Transverse colon (tissue), 4 donors: ENCODE measurements around the gene VTI1A. TPM values are rescaled to one million over a fixed set of nuclear protein-coding genes. Genes with fewer than 3 reads are reported as not detected.

Source experiments
- DNase-seq: peaks from one replicate; pipeline ENCODE4 v3.0.0-alpha.2; 2019
- H3K27ac ChIP-seq, 4 donors: fragments of 200-600 bp; sonication (generic); 2 replicates each; pipeline ENCODE4 v1.5.1; 2016 to 2018; ENCODE audit warnings: inconsistent platforms in 4 of 4
- H3K27me3 ChIP-seq: fragments of 200-600 bp; sonication (generic); 2 replicates; pipeline ENCODE4 v1.5.1; 2017; ENCODE audit warnings: inconsistent platforms
- H3K36me3 ChIP-seq, 4 donors: fragments of 200-600 bp; sonication (generic); 2 replicates each; pipeline ENCODE4 v1.5.1; 2017 to 2019; ENCODE audit warnings: inconsistent platforms in 4 of 4
- H3K4me1 ChIP-seq, 4 donors: fragments of 200-600 bp; sonication (generic); 2 replicates each; pipeline ENCODE4 v1.5.1; 2017 to 2020; ENCODE audit warnings: inconsistent platforms in 4 of 4
- H3K4me3 ChIP-seq, 4 donors: fragments of 200-600 bp; sonication (generic); 1 replicate in 1 of 4; 2 replicates in 3 of 4; pipeline versions ENCODE4 v1.5.1 to v1.6.1; 2017 to 2019; ENCODE audit warnings: inconsistent platforms in 4 of 4
- H3K9me3 ChIP-seq, 2 donors: fragments of 200-600 bp; sonication (generic); 2 replicates each; pipeline ENCODE4 v1.5.1; 2017 to 2019; ENCODE audit warnings: inconsistent platforms in 2 of 2
- EP300 ChIP-seq: sonication (generic); formaldehyde crosslinking; IDR thresholded peaks from one replicate; pipeline ENCODE4 v1.6.1; 2017; ENCODE audit warnings: antibody characterized with exemption, low read depth
- POLR2A ChIP-seq: fragments of 450-650 bp; IDR thresholded peaks from one replicate; pipeline ENCODE4 v1.6.1; 2016; ENCODE audit warnings: antibody characterized with exemption, mild to moderate bottlenecking, moderate library complexity
- POLR2AphosphoS5 ChIP-seq, 3 donors: sonication (generic); formaldehyde crosslinking; IDR thresholded peaks; one replicate each; pipeline ENCODE4 v1.6.1; 2016; ENCODE audit warnings: antibody characterized with exemption in 3 of 3
- whole genome bisulfite sequencing, 2 donors: methylation state at CpG; one replicate each; pipeline ENCODE4 v1.1.5; 2018; ENCODE audit warnings: low coverage in 1 of 2; 5-methylcytosine and 5-hydroxymethylcytosine counted together
- in situ Hi-C, 4 donors: fragments of 200-750 bp; cut with MboI; loops; one replicate each; pipeline versions ENCODE4 v1.15.0 to v1.15.1; 2017; ENCODE audit warnings: low sequenced_read_pairs in 3 of 4, low pct_ligation_motif_present in 1 of 4, low pct_unique_long_range_greater_than_20kb in 1 of 4
- intact Hi-C: fragments of 100-400 bp; cut with DNase I; formaldehyde crosslinking; loops from one replicate; pipeline ENCODE4 v1.15.1; 2023; ENCODE audit warnings: low total_unique reads
- total RNA-seq, 4 donors: library from RNA; depleted of rRNA; stranded (reverse); fragments of >200 nt; gene quantifications; one replicate each; pipeline ENCODE4 v1.1.0, GENCODE V29; 2016
- TF ChIP-seq, protein P1 (sequence below), 5 experiments: fragments of 200-600 bp in 3 of 5; fragments of 450-650 bp in 2 of 5; sonication (generic) in 3 of 5; IDR thresholded peaks; 1 replicate in 2 of 5; 2 replicates in 3 of 5; pipeline ENCODE4 v1.5.1; 2016 to 2017; ENCODE audit warnings: antibody characterized with exemption in 5 of 5, inconsistent platforms in 3 of 5, mild to moderate bottlenecking in 2 of 5, moderate library complexity in 1 of 5

VTI1A gene
- total RNA-seq, 4 donors from 2014 or later = 65.8 to 211 (median 149) TPM

DNA sequence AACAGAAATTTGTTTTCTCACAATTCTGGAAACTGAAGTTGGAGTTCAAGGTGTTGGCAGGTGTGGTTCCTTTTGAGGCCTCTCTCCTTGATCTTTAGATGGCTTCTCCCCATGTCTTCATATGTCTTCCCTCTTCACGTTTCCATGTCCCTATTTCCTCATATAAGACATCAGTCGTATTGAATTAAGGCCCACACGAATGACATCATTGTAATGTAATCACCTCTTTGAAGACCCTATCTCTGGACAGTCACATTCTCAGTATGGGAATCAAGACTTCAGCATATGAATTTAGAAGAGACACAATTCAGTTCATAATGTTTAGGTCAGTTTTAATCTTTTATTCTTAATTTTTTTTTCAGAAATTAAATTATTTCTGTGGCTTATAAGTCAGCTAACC lies 19.8 kb downstream of the VTI1A start:
- Histone ChIP-seq H3K27ac (no peak overlapping the region), H3K9me3 (no peaks in the 10 kb centered on the region), H3K27me3 (no peaks in the 10 kb centered on the region), H3K4me1 (no peaks in the 10 kb centered on the region), H3K36me3 (peaks cover 0 to 25% (median 9%) of the 10 kb centered on the region in 4 donors), H3K4me3 (no peak overlapping the region)
- no peak for DNase-seq
- intact Hi-C loops (no loop called here), in situ Hi-C loops (loop anchor here in 1 of 4 donors (25.0 kb wide), 1 partner anchor 920 kb away; no protein-coding TSS in a partner anchor)
- WGBS, 2 donors = 85 to 88% methylated on average over 3 of the region's 3 CpGs
- TF ChIP-seq EP300 (no peak), POLR2AphosphoS5 (IDR thresholded peaks at IDR 0.05) (no peak), POLR2A (no peak)
- TF ChIP-seq, protein P1, sequence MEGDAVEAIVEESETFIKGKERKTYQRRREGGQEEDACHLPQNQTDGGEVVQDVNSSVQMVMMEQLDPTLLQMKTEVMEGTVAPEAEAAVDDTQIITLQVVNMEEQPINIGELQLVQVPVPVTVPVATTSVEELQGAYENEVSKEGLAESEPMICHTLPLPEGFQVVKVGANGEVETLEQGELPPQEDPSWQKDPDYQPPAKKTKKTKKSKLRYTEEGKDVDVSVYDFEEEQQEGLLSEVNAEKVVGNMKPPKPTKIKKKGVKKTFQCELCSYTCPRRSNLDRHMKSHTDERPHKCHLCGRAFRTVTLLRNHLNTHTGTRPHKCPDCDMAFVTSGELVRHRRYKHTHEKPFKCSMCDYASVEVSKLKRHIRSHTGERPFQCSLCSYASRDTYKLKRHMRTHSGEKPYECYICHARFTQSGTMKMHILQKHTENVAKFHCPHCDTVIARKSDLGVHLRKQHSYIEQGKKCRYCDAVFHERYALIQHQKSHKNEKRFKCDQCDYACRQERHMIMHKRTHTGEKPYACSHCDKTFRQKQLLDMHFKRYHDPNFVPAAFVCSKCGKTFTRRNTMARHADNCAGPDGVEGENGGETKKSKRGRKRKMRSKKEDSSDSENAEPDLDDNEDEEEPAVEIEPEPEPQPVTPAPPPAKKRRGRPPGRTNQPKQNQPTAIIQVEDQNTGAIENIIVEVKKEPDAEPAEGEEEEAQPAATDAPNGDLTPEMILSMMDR (IDR thresholded peaks at IDR 0.05) = no peak

DNA sequence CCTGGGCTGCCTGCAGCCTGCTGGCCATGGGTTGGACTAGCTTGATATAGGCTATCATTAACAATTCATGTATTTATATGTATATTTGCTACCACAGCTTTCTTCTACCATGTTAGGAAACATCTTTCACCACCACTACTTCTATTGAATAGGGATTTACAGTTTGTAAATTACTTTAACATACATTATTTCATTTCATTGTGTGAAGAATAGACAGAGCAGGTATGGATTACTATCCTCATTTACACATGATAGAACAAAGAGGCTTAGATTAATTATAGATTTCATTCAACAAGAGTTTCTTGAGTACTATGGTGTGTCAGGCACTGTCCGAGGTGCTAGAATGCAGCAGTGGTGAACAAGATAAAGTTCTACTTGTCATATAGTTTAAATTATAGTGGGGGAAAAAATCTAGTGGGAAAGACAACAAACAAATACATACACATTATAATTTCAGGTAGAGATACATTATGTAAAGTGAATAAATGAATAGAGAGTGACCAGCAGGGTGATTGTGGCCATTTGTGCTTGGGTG lies 20.6 kb downstream of the VTI1A start:
- Histone ChIP-seq H3K4me1 (no peaks in the 10 kb centered on the region), H3K27ac (no peak overlapping the region), H3K4me3 (no peak overlapping the region), H3K9me3 (no peaks in the 10 kb centered on the region), H3K27me3 (no peaks in the 10 kb centered on the region), H3K36me3 (peaks cover 0 to 24% (median 9%) of the 10 kb centered on the region in 4 donors)
- WGBS, 2 donors = 92 to 100% methylated on average over 1 of the region's 1 CpG
- in situ Hi-C loops (loop anchor here in 1 of 4 donors (25.0 kb wide), 1 partner anchor 920 kb away; no protein-coding TSS in a partner anchor), intact Hi-C loops (no loop called here)
- no peak for DNase-seq
- TF ChIP-seq, protein P1 (IDR thresholded peaks at IDR 0.05) = no peak
- no peak for TF ChIP-seq EP300

DNA sequence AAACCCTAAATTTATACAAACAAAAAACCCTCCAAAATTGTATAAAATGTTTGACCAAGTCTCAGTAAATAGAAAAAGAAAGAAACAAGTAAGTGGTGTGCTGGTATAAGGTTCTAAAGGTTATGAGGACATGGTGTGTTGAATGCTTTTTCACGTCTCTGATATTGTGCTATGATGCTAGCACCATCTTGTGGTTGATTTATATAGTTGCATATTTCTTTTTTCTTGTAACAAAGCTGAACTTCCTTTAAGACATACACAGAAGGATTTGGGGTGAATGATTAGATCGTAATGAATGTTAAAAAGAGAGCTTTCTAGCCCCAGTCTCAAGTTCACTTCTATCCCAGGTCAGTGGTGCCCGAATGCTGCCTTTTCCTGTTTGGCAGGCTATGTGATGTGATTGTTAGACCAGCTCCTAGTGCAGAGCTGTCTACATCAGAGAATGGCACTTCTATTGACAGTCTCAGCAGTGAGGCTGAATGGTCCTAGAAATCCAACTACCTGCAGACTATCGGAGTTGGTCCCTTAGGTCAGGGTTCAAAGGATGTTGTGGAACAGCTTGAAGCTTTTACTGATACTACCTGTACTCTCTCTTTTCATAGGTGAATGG lies 25.0 kb downstream of the VTI1A start:
- DNase-seq = no peak
- no peak overlapping the region for H3K4me3 ChIP-seq
- 15 to 23% methylated on average over 4 of the region's 4 CpGs for WGBS, 2 donors
- TF ChIP-seq POLR2A (no peak), POLR2AphosphoS5 (IDR thresholded peaks at IDR 0.05) (no peak)
- TF ChIP-seq, protein P1 (IDR thresholded peaks at IDR 0.05) = peak; percentile 59 to 73 (median 64)
- no peak overlapping the region for H3K27ac ChIP-seq
- no peaks in the 10 kb centered on the region for H3K27me3 ChIP-seq
- peaks cover 0 to 3% (median under 1%) of the 10 kb centered on the region in 4 donors for H3K36me3 ChIP-seq
- H3K9me3 ChIP-seq = no peaks in the 10 kb centered on the region
- H3K4me1 ChIP-seq = peaks cover 0 to 14% (median 4%) of the 10 kb centered on the region in 4 donors
- intact Hi-C loops (no loop called here), in situ Hi-C loops (loop anchor here in 1 of 4 donors (25.0 kb wide), 1 partner anchor 915 kb away; no protein-coding TSS in a partner anchor)

DNA sequence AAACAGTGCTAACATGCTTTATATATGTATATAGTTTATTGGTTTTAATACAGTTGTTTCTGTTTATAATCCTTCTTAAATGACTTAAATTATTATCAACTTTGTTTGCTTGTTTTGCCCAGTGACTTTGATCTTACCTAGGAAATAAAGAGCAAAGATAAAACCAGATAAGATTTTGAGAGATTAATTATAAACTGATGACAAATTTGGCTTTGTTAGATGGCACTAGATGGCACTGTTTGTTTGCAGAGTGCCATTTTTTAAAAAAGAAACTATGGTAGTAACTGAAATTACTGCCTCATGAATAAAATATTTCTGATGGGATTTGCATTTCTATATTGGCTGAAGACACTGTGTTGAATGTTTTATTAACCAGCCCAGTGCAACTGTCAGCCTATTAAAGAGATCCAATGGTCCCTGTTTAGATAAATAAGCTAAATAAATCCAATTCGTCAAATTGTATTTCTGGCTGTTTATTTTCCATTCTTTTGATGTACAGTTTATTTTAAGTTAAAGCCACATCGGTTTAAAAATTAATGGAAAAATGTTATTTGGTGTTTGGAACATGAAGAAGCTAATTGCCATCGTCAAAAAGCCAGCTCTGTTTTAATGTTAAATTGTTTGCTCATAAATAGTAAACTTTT lies 28.7 kb downstream of the VTI1A start:
- intact Hi-C loops (no loop called here), in situ Hi-C loops (loop anchor here in 1 of 4 donors (25.0 kb wide), 1 partner anchor 912 kb away; no protein-coding TSS in a partner anchor)
- peaks cover 0 to 14% (median 4%) of the 10 kb centered on the region in 4 donors for H3K4me1 ChIP-seq
- DNase-seq = no peak
- H3K27ac ChIP-seq = no peak overlapping the region
- no peaks in the 10 kb centered on the region for H3K27me3 ChIP-seq
- no peak overlapping the region for H3K4me3 ChIP-seq
- WGBS, 2 donors = 47 to 69% methylated on average over 3 of the region's 3 CpGs
- no peaks in the 10 kb centered on the region for H3K9me3 ChIP-seq
- TF ChIP-seq, protein P1 (IDR thresholded peaks at IDR 0.05) = peak; percentile 12 to 29 (median 24)
- no peak for TF ChIP-seq EP300
- no peaks in the 10 kb centered on the region for H3K36me3 ChIP-seq
